Measurements from ENCODE around the gene TMEM168. TPM values are rescaled to one million over a fixed set of nuclear protein-coding genes. Genes with fewer than 3 reads are reported as not detected.

The TMEM168 gene
- total and polyA plus RNA-seq, 9 donors, result 9.3 to 30.1 (median 22.0) TPM

GRCh38 chr7:112784603-112785002 lies 5.6 kb downstream of the TMEM168 start:
- no peak overlapping the region for H3K4me3 ChIP-seq
- no peak for TF ChIP-seq POLR2A (IDR thresholded peaks at IDR 0.05)
- no peak for TF ChIP-seq CTCF (IDR thresholded peaks at IDR 0.05)
- TF ChIP-seq EP300 (IDR thresholded peaks at IDR 0.05), result no peak
- no peaks in the 10 kb centered on the region for H3K9me3 ChIP-seq
- intact Hi-C loops (cut with DNase I), result no loop called here
- DNase-seq, result no peak
- WGBS, 3 donors, result 94 to 96% (median 96%) methylated on average over 6 of the region's 6 CpGs
- H3K4me1 ChIP-seq (ENCODE audit: insufficient read depth), result peaks cover 5% of the 10 kb centered on the region
- no peak overlapping the region for H3K27ac ChIP-seq
- no peaks in the 10 kb centered on the region for H3K27me3 ChIP-seq
- no peaks in the 10 kb centered on the region for H3K36me3 ChIP-seq

- Histone ChIP-seq H3K4me1 (ENCODE audit: insufficient read depth) (no peaks in the 10 kb centered on the region), H3K9me3 (no peaks in the 10 kb centered on the region), H3K27ac (no peak overlapping the region), H3K36me3 (no peaks in the 10 kb centered on the region), H3K27me3 (no peaks in the 10 kb centered on the region), H3K4me3 (no peak overlapping the region)
- no peak for TF ChIP-seq CTCF (IDR thresholded peaks at IDR 0.05)
- no peak for TF ChIP-seq POLR2A (IDR thresholded peaks at IDR 0.05)
- TF ChIP-seq EP300 (IDR thresholded peaks at IDR 0.05), result no peak
- intact Hi-C loops (cut with DNase I), result no loop called here
- no peak for DNase-seq
These were observed 7.7 kb downstream of the TMEM168 start for GRCh38 chr7:112782498-112782897.

- Histone ChIP-seq H3K4me3 (no peak overlapping the region), H3K36me3 (no peaks in the 10 kb centered on the region), H3K9me3 (no peaks in the 10 kb centered on the region), H3K4me1 (ENCODE audit: insufficient read depth) (no peaks in the 10 kb centered on the region), H3K27me3 (no peaks in the 10 kb centered on the region), H3K27ac (no peak overlapping the region)
- 94 to 95% (median 95%) methylated on average over 3 of the region's 3 CpGs for whole genome bisulfite sequencing, 3 donors
- no peak for DNase-seq
- intact Hi-C loops (cut with DNase I), result no loop called here
- TF ChIP-seq CTCF (IDR thresholded peaks at IDR 0.05), result no peak
- TF ChIP-seq POLR2A (IDR thresholded peaks at IDR 0.05), result no peak
- no peak for TF ChIP-seq EP300 (IDR thresholded peaks at IDR 0.05)
These were observed 8.6 kb downstream of the TMEM168 start for GRCh38 chr7:112781558-112781957.

- H3K4me3 ChIP-seq, result no peak overlapping the region
- no peak for TF ChIP-seq EP300 (IDR thresholded peaks at IDR 0.05)
- TF ChIP-seq CTCF (IDR thresholded peaks at IDR 0.05), result no peak
- no peak for TF ChIP-seq POLR2A (IDR thresholded peaks at IDR 0.05)
- no peaks in the 10 kb centered on the region for H3K9me3 ChIP-seq
- H3K27ac ChIP-seq, result no peak overlapping the region
- H3K4me1 ChIP-seq (ENCODE audit: insufficient read depth), result no peaks in the 10 kb centered on the region
- intact Hi-C loops (cut with DNase I), result no loop called here
- no peaks in the 10 kb centered on the region for H3K36me3 ChIP-seq
- DNase-seq, result no peak
- no peaks in the 10 kb centered on the region for H3K27me3 ChIP-seq
These were observed 9.1 kb downstream of the TMEM168 start for GRCh38 chr7:112781110-112781509.

- Histone ChIP-seq H3K36me3 (no peaks in the 10 kb centered on the region), H3K9me3 (no peaks in the 10 kb centered on the region), H3K4me1 (ENCODE audit: insufficient read depth) (no peaks in the 10 kb centered on the region), H3K27ac (no peak overlapping the region), H3K27me3 (no peaks in the 10 kb centered on the region), H3K4me3 (no peak overlapping the region)
- 60 to 91% (median 85%) methylated on average over 4 of the region's 4 CpGs for WGBS, 3 donors
- intact Hi-C loops (cut with DNase I), result no loop called here
- TF ChIP-seq POLR2A (IDR thresholded peaks at IDR 0.05) (no peak), EP300 (IDR thresholded peaks at IDR 0.05) (no peak), CTCF (IDR thresholded peaks at IDR 0.05) (no peak)
- DNase-seq, result no peak
These were observed 10.5 kb downstream of the TMEM168 start for GRCh38 chr7:112779667-112780066.
